Caki2 (cell line): ENCODE results near the gene CAPG. TPM values are rescaled to one million over a fixed set of nuclear protein-coding genes. Genes with fewer than 3 reads are reported as not detected.

ENCODE experiments used
- total RNA-seq: library from RNA; depleted of rRNA; stranded (reverse); fragments of >200 nt; shearing (Covaris generic); gene quantifications from 2 replicates; pipeline ENCODE4 v1.2.3, GENCODE V29; 2014; ENCODE audit warnings: low replicate concordance; rRNA removed

Gene CAPG
- total RNA-seq, 1 experiment from 2014 or later, result 545 TPM

Other genes with a start within 250 kb of the CAPG start
- gene TGOLN2, start 82.4 kb downstream of the CAPG start, total RNA-seq, result 38.2 and 41.5 TPM in 2 replicates
- gene RETSAT, start 55.8 kb downstream of the CAPG start, total RNA-seq, result 52.8 and 86.1 TPM in 2 replicates
- 8.6 and 21.3 TPM in 2 replicates for gene ELMOD3, start 55.6 kb downstream of the CAPG start, total RNA-seq
- 0.44 TPM in 1 of 2 replicates, not detected in the other for gene SH2D6, start 8.3 kb upstream of the CAPG start, total RNA-seq
- 56.5 and 59.5 TPM in 2 replicates for gene MAT2A, start 128.8 kb upstream of the CAPG start, total RNA-seq
- gene GGCX, start 151.1 kb upstream of the CAPG start, total RNA-seq, result 61.5 and 69.2 TPM in 2 replicates
- gene VAMP8, start 167.2 kb upstream of the CAPG start, total RNA-seq, result 2.0 and 3.4 TPM in 2 replicates
- gene VAMP5, start 174.1 kb upstream of the CAPG start, total RNA-seq, result not detected in 2 replicates
- 166 and 213 TPM in 2 replicates for gene RNF181, start 185.4 kb upstream of the CAPG start, total RNA-seq
- 3.9 and 8.2 TPM in 2 replicates for gene TMEM150A, start 192.3 kb upstream of the CAPG start, total RNA-seq
- gene C2orf68, start 201.7 kb upstream of the CAPG start, total RNA-seq, result 37.0 and 60.7 TPM in 2 replicates
- gene USP39, start 205.8 kb upstream of the CAPG start, total RNA-seq, result 84.5 and 85.2 TPM in 2 replicates